KMS-11 (cell line): ENCODE results near the gene PHEX.

Experiments used
- H2AFZ ChIP-seq: fragments of 200-600 bp; sonication (generic); 2 replicates; pipeline ENCODE4 v1.6.1; 2016; ENCODE audit warnings: antibody characterized with exemption, mixed run types, low read depth
- H3K27ac ChIP-seq: fragments of 200-600 bp; sonication (generic); 2 replicates; pipeline ENCODE4 v1.6.1; 2016; ENCODE audit warnings: mild to moderate bottlenecking, mixed run types
- H3K27me3 ChIP-seq: fragments of 200-600 bp; sonication (generic); 2 replicates; pipeline ENCODE4 v1.6.1; 2017; ENCODE audit warnings: mild to moderate bottlenecking, low read depth, mixed run types, moderate library complexity; ENCODE audit not compliant: insufficient read depth
- H3K36me3 ChIP-seq: fragments of 200-600 bp; sonication (generic); 2 replicates; pipeline ENCODE4 v1.6.1; 2017; ENCODE audit warnings: mild to moderate bottlenecking, mixed run types; ENCODE audit not compliant: insufficient read depth
- H3K4me1 ChIP-seq: fragments of 200-600 bp; sonication (generic); 2 replicates; pipeline ENCODE4 v1.6.1; 2016; ENCODE audit warnings: mild to moderate bottlenecking, low read depth, mixed run types; ENCODE audit not compliant: poor library complexity, severe bottlenecking
- H3K4me2 ChIP-seq: fragments of 200-600 bp; sonication (generic); 2 replicates; pipeline ENCODE4 v1.7.0; 2016; ENCODE audit warnings: mild to moderate bottlenecking, mixed run types
- H3K4me3 ChIP-seq: fragments of 200-600 bp; sonication (generic); IDR thresholded peaks from 2 replicates; pipeline ENCODE4 v1.6.1; 2017; ENCODE audit warnings: low read depth, low read length, mixed read lengths; ENCODE audit not compliant: insufficient read depth
- H3K79me2 ChIP-seq: fragments of 200-600 bp; sonication (generic); 2 replicates; pipeline ENCODE4 v1.6.1; 2016; ENCODE audit warnings: low read depth, mixed run types; ENCODE audit not compliant: insufficient read depth
- H3K9ac ChIP-seq: fragments of 200-600 bp; sonication (generic); 2 replicates; pipeline ENCODE4 v1.6.1; 2016; ENCODE audit warnings: mild to moderate bottlenecking, mixed run types
- H4K20me1 ChIP-seq: fragments of 200-600 bp; sonication (generic); 2 replicates; pipeline ENCODE4 v1.6.1; 2016; ENCODE audit warnings: mild to moderate bottlenecking, mixed run types; ENCODE audit not compliant: insufficient read depth
- TF ChIP-seq, protein P1 (sequence below): fragments of 200-600 bp; sonication (generic); conservative IDR thresholded peaks from 2 replicates; pipeline ENCODE4 v1.6.1; 2017; ENCODE audit warnings: low read depth, mild to moderate bottlenecking, antibody characterized with exemption, low read length, moderate library complexity, mixed read lengths

The PHEX gene

DNA sequence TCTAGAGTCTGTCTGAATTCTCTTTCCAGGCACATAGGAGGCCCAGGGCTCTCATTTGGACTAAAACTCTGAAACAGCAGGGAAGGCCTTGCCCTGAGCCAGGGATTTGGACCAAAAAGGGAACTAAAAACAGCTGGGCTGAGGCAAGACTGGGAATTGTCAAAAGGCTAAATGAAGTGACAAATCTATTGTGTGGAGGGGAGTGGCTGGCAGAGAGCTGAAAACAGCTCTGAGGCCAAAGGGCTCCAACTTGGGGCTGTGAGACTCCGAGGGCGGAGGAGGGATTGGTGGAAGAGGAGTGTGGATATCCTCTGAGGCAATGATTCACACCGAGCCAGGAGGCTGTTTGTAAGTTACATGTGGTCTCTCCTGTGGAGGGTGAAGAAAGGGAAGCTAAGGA, 63.2 kb downstream of the PHEX start:
- H2AFZ ChIP-seq, result no peak overlapping the region
- no peaks in the 10 kb centered on the region for H3K79me2 ChIP-seq
- no peaks in the 10 kb centered on the region for H3K27me3 ChIP-seq
- H3K4me2 ChIP-seq, result no peak overlapping the region
- no peaks in the 10 kb centered on the region for H3K4me1 ChIP-seq
- H3K36me3 ChIP-seq, result no peaks in the 10 kb centered on the region
- H3K9ac ChIP-seq, result no peak overlapping the region
- no peak overlapping the region for H3K4me3 ChIP-seq
- no peak overlapping the region for H3K27ac ChIP-seq
- TF ChIP-seq, protein P1, sequence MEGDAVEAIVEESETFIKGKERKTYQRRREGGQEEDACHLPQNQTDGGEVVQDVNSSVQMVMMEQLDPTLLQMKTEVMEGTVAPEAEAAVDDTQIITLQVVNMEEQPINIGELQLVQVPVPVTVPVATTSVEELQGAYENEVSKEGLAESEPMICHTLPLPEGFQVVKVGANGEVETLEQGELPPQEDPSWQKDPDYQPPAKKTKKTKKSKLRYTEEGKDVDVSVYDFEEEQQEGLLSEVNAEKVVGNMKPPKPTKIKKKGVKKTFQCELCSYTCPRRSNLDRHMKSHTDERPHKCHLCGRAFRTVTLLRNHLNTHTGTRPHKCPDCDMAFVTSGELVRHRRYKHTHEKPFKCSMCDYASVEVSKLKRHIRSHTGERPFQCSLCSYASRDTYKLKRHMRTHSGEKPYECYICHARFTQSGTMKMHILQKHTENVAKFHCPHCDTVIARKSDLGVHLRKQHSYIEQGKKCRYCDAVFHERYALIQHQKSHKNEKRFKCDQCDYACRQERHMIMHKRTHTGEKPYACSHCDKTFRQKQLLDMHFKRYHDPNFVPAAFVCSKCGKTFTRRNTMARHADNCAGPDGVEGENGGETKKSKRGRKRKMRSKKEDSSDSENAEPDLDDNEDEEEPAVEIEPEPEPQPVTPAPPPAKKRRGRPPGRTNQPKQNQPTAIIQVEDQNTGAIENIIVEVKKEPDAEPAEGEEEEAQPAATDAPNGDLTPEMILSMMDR, result no peak
- no peaks in the 10 kb centered on the region for H4K20me1 ChIP-seq

DNA sequence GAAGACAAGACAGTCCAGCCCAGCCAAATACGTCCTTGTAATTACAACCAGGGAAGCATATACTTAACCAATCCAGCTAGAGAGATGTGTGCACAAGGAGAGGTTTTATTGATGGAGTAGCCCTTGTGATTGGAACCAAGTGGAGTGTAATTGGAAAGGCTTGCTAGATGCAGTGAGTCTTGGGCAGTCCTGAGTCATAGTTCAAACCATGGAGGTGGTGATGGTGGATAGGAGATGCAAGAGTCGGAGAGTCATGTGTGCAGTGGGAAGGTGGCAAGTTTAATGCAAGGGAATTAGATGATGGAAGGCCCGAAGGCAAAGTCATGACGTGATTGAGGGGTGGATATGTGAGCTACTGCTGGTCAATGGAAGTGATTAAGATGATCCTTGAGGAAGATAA, 63.7 kb downstream of the PHEX start:
- H3K27ac ChIP-seq, result no peak overlapping the region
- H3K4me2 ChIP-seq, result no peak overlapping the region
- no peaks in the 10 kb centered on the region for H3K36me3 ChIP-seq
- TF ChIP-seq, protein P1, result no peak
- H3K79me2 ChIP-seq, result no peaks in the 10 kb centered on the region
- no peak overlapping the region for H3K4me3 ChIP-seq
- no peak overlapping the region for H3K9ac ChIP-seq
- no peaks in the 10 kb centered on the region for H3K4me1 ChIP-seq
- no peaks in the 10 kb centered on the region for H3K27me3 ChIP-seq
- no peak overlapping the region for H2AFZ ChIP-seq
- no peaks in the 10 kb centered on the region for H4K20me1 ChIP-seq

DNA sequence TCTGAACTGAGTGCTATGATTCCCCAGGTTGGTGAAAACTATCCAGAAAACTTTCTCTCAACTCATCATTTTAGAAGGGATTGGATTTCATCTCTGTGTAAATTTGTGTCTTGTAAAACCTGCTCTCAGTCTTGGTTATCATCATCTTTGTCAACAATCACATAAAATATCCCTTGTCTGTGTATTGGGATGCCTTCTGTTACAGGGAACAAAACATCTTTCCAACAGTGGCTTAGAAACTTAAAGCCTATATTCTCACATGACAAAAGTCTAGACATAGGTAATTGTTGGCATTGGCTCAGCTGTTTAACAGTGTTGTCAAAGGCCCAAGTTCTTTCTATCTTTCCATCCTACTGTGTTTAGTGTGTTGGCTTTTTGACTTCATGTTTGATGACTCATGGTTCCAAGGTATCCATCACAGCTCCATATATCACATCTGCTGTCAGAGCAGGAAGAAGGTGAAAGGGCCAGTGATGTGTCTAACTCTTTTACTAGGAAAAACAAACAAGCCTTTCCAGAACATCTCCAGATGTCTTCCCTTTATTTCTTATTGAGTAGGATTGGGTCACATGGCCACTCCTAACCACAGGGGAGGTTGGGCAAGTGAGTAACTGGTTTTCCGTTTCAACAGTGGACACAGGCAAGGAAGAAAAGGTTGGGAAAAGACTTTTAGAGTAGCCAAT, 65.0 kb downstream of the PHEX start:
- no peak overlapping the region for H3K4me2 ChIP-seq
- H3K9ac ChIP-seq, result no peak overlapping the region
- H3K27ac ChIP-seq, result no peak overlapping the region
- H3K79me2 ChIP-seq, result no peaks in the 10 kb centered on the region
- no peak overlapping the region for H2AFZ ChIP-seq
- no peaks in the 10 kb centered on the region for H3K27me3 ChIP-seq
- H3K4me3 ChIP-seq, result no peak overlapping the region
- TF ChIP-seq, protein P1, result no peak
- no peaks in the 10 kb centered on the region for H3K36me3 ChIP-seq
- no peaks in the 10 kb centered on the region for H3K4me1 ChIP-seq
- H4K20me1 ChIP-seq, result no peaks in the 10 kb centered on the region

DNA sequence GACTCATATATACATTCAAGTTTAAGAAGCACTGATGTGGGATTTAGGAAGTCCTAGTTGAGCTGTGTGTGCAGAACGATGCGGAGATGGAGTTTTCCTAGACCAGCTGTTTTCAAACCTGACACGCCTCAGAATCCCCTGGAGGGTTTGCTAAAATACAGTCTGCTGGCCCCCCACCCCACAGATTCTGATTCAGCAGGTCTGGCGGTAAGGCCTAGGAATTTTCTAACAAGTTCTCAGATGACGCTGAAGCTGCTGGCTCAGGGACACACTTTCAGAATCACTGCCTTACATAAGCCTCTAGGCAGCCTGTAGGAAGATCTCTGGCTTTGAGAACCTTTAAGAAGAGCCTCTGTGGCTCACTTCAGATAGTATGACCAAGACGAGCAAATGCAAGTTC, 73.1 kb downstream of the PHEX start:
- H3K27ac ChIP-seq, result no peak overlapping the region
- H3K27me3 ChIP-seq, result no peaks in the 10 kb centered on the region
- H2AFZ ChIP-seq, result no peak overlapping the region
- no peaks in the 10 kb centered on the region for H3K36me3 ChIP-seq
- no peaks in the 10 kb centered on the region for H3K79me2 ChIP-seq
- H4K20me1 ChIP-seq, result no peaks in the 10 kb centered on the region
- H3K4me2 ChIP-seq, result no peak overlapping the region
- H3K9ac ChIP-seq, result no peak overlapping the region
- H3K4me1 ChIP-seq, result no peaks in the 10 kb centered on the region
- TF ChIP-seq, protein P1, result no peak
- H3K4me3 ChIP-seq, result no peak overlapping the region
